ENCODE measurements around the gene SSBP2. TPM values are rescaled to one million over a fixed set of nuclear protein-coding genes. Genes with fewer than 3 reads are reported as not detected.

The SSBP2 gene
- total and polyA plus RNA-seq, 2 donors from 2014 or later: 17.0 to 57.1 TPM

DNA sequence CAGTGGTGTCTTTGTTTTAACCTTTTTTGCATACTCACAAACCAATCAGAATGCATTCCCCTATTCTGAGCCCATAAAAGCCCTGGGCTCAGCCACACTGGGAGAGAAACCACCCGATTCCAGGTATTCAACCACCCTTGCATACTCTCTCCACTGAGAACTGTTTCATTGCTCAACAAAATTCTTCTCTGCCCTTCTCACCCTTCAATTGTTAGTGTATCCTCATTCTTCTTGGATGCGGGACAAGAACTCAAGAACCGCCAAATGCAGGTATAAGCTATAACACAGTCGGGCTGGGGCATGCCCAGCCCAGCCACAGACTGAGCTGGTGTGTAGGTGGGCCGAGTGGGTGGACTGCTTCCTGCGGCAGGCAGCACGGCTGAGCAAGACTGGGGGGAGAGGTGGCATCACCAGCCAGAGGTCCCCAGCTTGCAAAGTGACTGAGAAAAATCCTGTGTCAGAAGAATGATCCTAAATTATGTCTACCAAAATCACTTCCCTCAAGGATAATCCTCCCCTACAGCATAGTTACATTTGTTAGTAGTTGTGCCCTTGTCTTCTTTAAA is 141.0 kb downstream of the SSBP2 start:
- DNase-seq (no peak), FAIRE-seq (no peak)
- Histone ChIP-seq H3K27me3 (ENCODE audit: control insufficient read depth, insufficient read depth, low read length) (no peaks in the 10 kb centered on the region), H3K27ac (ENCODE audit: low read depth in 2 of 2, low read length in 2 of 2) (no peak overlapping the region), H3K36me3 (ENCODE audit: control insufficient read depth in 2 of 3, insufficient read depth in 3 of 3, low read length in 3 of 3) (peaks cover 0 to 7% (median 5%) of the 10 kb centered on the region in 3 donors), H3K4me3 (ENCODE audit: low read length in 3 of 3) (no peak overlapping the region), H3K9me3 (ENCODE audit: control insufficient read depth in 2 of 3, insufficient read depth in 1 of 3, low read length in 3 of 3) (peaks cover 0 to 6% (median 2%) of the 10 kb centered on the region in 3 donors), H3K4me1 (ENCODE audit: control insufficient read depth in 2 of 3, insufficient read depth in 2 of 3, low read depth in 1 of 3, low read length in 3 of 3) (no peaks in the 10 kb centered on the region), H3K9ac (ENCODE audit: low read length in 3 of 3) (no peak overlapping the region)
- TF ChIP-seq, protein P1, sequence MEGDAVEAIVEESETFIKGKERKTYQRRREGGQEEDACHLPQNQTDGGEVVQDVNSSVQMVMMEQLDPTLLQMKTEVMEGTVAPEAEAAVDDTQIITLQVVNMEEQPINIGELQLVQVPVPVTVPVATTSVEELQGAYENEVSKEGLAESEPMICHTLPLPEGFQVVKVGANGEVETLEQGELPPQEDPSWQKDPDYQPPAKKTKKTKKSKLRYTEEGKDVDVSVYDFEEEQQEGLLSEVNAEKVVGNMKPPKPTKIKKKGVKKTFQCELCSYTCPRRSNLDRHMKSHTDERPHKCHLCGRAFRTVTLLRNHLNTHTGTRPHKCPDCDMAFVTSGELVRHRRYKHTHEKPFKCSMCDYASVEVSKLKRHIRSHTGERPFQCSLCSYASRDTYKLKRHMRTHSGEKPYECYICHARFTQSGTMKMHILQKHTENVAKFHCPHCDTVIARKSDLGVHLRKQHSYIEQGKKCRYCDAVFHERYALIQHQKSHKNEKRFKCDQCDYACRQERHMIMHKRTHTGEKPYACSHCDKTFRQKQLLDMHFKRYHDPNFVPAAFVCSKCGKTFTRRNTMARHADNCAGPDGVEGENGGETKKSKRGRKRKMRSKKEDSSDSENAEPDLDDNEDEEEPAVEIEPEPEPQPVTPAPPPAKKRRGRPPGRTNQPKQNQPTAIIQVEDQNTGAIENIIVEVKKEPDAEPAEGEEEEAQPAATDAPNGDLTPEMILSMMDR (IDR thresholded peaks at IDR 0.05; ENCODE audit: borderline replicate concordance, extremely low read depth, insufficient read depth): no peak
- intact Hi-C loops (cut with DNase I): no loop called here

GRCh38 chr5:81608976-81609375 is 141.9 kb downstream of the SSBP2 start:
- Histone ChIP-seq H3K4me1 (ENCODE audit: control insufficient read depth in 2 of 3, insufficient read depth in 2 of 3, low read depth in 1 of 3, low read length in 3 of 3) (no peaks in the 10 kb centered on the region), H3K27me3 (ENCODE audit: control insufficient read depth, insufficient read depth, low read length) (no peaks in the 10 kb centered on the region), H3K36me3 (ENCODE audit: control insufficient read depth in 2 of 3, insufficient read depth in 3 of 3, low read length in 3 of 3) (peaks cover 0 to 7% (median 5%) of the 10 kb centered on the region in 3 donors), H3K9ac (ENCODE audit: low read length in 3 of 3) (no peak overlapping the region), H3K4me3 (ENCODE audit: low read length in 3 of 3) (no peak overlapping the region), H3K9me3 (ENCODE audit: control insufficient read depth in 2 of 3, insufficient read depth in 1 of 3, low read length in 3 of 3) (peaks cover 0 to 6% (median 2%) of the 10 kb centered on the region in 3 donors), H3K27ac (ENCODE audit: low read depth in 2 of 2, low read length in 2 of 2) (no peak overlapping the region)
- intact Hi-C loops (cut with DNase I): no loop called here
- DNase-seq: no peak
- TF ChIP-seq, protein P1 (IDR thresholded peaks at IDR 0.05; ENCODE audit: borderline replicate concordance, extremely low read depth, insufficient read depth): no peak
- no peak for FAIRE-seq

DNA sequence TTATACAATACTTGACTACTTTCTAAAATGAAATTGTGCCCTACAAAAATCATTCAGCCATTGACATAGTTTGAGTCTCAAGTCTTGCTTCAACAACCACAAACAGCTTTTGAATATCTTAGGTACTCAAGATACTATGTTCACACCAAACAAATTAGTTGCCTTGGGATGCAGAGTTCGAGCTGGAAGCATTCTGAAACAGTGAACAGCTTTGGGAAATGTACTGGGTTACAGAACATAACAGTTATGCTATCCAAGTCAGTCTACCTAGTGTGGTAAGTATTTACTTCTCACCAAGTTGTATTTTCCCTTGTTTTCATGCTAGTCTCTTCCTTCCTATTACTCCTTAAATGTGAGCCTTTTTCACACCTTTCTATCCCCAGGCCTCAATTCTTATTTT is 143.2 kb downstream of the SSBP2 start:
- DNase-seq: no peak
- Histone ChIP-seq H3K4me3 (ENCODE audit: low read length in 3 of 3) (no peak overlapping the region), H3K27ac (ENCODE audit: low read depth in 2 of 2, low read length in 2 of 2) (no peak overlapping the region), H3K4me1 (ENCODE audit: control insufficient read depth in 2 of 3, insufficient read depth in 2 of 3, low read depth in 1 of 3, low read length in 3 of 3) (no peaks in the 10 kb centered on the region), H3K9me3 (ENCODE audit: control insufficient read depth in 2 of 3, insufficient read depth in 1 of 3, low read length in 3 of 3) (peaks cover 0 to 6% (median 2%) of the 10 kb centered on the region in 3 donors), H3K36me3 (ENCODE audit: control insufficient read depth in 2 of 3, insufficient read depth in 3 of 3, low read length in 3 of 3) (peaks cover 0 to 7% (median 5%) of the 10 kb centered on the region in 3 donors), H3K27me3 (ENCODE audit: control insufficient read depth, insufficient read depth, low read length) (no peaks in the 10 kb centered on the region), H3K9ac (ENCODE audit: low read length in 3 of 3) (no peak overlapping the region)
- intact Hi-C loops (cut with DNase I): no loop called here
- TF ChIP-seq, protein P1 (IDR thresholded peaks at IDR 0.05; ENCODE audit: borderline replicate concordance, extremely low read depth, insufficient read depth): no peak
- no peak for FAIRE-seq

- FAIRE-seq (no peak), DNase-seq (no peak)
- Histone ChIP-seq H3K27ac (ENCODE audit: low read depth in 2 of 2, low read length in 2 of 2) (no peak overlapping the region), H3K36me3 (ENCODE audit: control insufficient read depth in 2 of 3, insufficient read depth in 3 of 3, low read length in 3 of 3) (peaks cover 0 to 7% (median 5%) of the 10 kb centered on the region in 3 donors), H3K4me3 (ENCODE audit: low read length in 3 of 3) (no peak overlapping the region), H3K9me3 (ENCODE audit: control insufficient read depth in 2 of 3, insufficient read depth in 1 of 3, low read length in 3 of 3) (peaks cover 0 to 6% (median 2%) of the 10 kb centered on the region in 3 donors), H3K4me1 (ENCODE audit: control insufficient read depth in 2 of 3, insufficient read depth in 2 of 3, low read depth in 1 of 3, low read length in 3 of 3) (no peaks in the 10 kb centered on the region), H3K9ac (ENCODE audit: low read length in 3 of 3) (no peak overlapping the region), H3K27me3 (ENCODE audit: control insufficient read depth, insufficient read depth, low read length) (no peaks in the 10 kb centered on the region)
- TF ChIP-seq, protein P1 (IDR thresholded peaks at IDR 0.05; ENCODE audit: borderline replicate concordance, extremely low read depth, insufficient read depth): no peak
- intact Hi-C loops (cut with DNase I): no loop called here
Observed at GRCh38 chr5:81606150-81606549, 144.7 kb downstream of the SSBP2 start.
